ENCODE data around the gene LRRC9.

DNA sequence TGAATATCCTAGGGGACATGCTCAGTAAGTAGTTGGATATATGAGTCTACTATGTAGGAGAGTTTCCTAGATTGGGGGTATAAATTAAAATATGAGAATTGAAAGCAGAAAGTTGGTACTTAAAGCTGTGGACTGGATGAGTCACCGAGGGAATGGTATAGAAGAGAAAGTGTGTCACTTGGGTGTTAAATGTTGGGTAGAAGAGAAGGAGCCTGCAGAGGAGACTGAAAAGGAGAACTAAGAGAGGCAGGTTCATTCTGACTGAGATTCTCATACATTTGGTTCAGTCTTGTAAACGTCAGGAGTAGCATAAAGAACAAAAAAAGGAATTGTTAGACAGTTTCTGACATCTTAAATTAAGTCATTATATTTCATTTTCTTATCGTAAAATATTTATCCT lies 19.9 kb downstream of the LRRC9 start:
- TF ChIP-seq CTCF (IDR thresholded peaks at IDR 0.05 in 4 of 5, conservative IDR thresholded peaks at IDR 0.05 in 1 of 5) = no peak
- no peak for TF ChIP-seq POLR2A (IDR thresholded peaks at IDR 0.05)

Measured in gastrocnemius medialis (tissue), 4 donors.